ENCODE data around the gene IPP.
"Not testable (repeated sequence)": the region's sequence is repeated elsewhere in the genome, so short reads cannot be mapped to it uniquely, and the experiment has no call there.

IPP gene

DNA sequence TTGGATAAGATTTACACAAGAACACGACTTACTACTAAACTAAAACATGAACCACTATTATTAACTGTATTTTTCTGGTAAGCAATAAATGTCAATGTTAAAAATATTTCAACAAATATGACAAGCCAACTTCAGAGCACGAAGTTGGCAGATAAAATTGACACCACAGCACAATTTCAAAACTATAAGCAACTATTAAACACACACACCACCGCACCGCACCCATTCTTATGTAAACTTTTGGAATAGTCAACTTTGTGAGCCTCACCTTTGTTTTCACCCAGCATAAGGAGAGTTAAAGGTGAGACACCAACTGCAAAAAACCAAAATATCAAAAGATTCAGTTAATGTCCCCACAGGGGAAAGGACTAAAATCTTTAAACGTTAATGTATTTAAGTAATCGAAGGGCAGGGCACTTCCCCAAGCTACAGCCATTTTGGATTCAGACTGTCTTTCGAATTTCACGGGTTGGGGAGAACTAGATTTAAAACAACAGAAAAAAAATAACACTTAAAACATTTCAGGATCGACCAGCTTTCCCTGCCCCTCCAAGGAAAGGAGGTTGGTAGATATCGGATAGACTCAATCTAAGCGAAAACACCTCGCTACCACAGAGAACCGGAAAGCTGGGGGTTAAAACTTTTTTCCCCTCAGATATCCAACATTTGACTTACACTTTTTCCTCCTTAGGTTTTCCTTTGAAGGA lies 65.0 kb downstream of the IPP start:
- no peak for DNase-seq (ENCODE audit: low read depth in 1 of 2, low spot score in 1 of 2)

DNA sequence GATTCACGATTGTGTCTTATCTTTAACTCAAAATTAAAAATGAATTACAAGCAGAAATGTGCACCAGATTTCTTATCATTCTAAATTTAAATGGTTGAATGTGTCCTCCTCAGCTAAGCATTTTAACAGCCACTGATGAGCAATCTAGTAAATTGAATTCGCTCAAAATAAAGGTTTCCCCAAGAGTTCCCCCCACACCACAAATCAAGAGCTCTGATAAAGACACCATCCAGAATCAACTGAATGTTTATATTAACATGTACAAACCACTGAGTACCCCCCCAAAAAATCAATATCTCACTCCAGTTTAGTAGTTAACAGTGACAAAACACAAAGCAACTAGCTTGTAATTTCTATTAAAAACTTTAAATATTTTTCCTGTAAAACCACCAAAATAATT lies 66.1 kb downstream of the IPP start:
- no peak for DNase-seq (ENCODE audit: low read depth in 1 of 2, low spot score in 1 of 2)

DNA sequence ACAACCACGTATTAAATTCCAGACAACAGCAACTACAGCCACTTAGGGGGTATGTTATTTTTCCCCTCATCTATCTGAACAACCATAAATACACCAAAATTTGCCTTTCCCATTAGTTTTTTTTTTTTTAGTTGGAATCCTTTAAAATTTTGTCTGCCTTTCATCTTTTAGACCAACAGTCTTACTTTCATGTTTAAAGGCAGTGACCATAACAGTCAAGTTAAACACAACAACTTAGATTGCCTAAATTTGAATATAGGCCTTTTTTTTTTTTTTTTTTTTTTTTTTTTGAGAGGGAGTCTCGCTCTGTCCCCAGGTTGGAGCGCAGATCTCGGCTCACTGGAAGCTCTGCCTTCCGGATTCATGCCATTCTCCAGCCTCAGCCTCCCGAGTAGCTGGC lies 67.5 kb downstream of the IPP start:
- no peak for DNase-seq (ENCODE audit: low read depth in 1 of 2, low spot score in 1 of 2)

DNA sequence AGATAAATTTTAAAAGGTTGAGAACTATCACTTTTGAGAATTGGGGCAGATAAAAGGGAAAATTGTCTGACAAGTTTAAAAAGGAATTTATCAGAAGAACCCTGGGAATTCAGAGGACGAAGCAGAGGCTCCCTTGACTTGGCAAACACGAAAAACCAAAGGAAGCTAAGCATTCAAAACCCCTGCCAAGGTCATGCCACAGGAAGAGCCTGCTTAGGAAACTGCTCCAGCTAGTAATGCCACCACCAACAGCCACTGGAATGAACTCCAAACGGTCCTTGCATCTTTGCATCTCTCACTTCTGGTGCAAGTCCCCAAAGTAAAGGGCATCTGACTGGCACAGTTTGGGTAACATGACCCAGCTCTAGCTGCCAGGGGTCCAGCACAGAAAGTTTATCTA lies 71.3 kb downstream of the IPP start:
- DNase-seq (ENCODE audit: low read depth in 1 of 2, low spot score in 1 of 2): no peak

DNA sequence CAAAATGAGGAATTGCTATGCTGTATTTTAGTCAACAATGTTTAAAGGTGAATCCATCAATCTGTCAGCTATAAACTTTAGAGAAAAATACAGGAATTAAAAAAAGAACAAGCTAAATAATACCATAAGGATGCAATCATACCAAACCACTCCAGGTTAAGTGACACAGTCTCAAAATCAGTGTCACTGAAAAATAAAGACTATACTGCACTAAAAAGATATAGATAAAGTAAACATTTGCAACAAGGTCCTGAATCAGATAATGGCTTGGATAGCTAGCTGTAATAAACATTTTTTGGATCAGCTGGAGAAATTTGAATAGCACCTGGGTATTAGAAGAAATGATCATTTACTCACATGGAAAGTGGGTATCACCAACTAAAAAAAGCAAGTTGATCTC lies 72.0 kb downstream of the IPP start:
- no peak for DNase-seq (ENCODE audit: low read depth in 1 of 2, low spot score in 1 of 2)

DNA sequence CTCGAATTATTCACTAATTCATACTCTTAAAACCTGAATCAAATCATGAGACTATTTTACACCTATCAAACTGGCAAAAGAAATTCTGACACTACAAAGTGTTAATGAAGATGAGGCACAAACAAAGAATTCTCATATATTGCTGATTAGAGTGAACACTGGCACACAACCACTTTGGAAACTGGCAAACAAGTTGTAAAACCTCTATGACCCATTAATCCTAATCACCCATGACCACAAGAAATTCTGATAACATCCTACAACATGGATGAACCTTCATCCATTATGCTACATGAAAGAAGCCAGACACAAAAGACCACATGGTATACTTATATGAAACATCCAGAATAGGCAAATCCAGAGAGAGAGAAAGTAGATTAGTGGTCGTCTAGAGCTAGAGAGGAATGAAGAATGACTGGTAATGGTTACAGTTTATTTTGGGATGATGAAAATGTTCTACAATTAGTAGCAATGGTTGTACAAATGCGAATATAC lies 72.7 kb downstream of the IPP start:
- DNase-seq (ENCODE audit: low read depth in 1 of 2, low spot score in 1 of 2): no peak

DNA sequence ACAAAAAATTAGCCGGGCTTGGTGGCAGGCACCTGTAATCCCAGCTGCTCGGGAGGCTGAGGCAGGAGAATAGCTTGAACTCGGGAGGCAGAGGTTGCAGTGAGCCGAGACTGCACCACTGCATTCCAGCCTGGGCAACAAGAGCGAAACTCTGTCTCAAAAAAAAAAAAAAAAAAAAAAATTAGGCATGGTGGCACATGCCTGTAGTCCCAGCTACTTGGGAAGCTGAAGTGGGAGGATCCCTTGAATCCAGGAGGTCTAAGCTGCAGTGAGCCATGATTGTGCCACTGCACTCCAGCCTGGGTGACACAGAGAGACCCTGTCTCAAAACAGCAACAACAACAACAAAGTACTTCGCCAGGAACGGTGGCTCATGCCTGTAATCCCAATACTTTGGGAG lies 73.9 kb downstream of the IPP start:
- DNase-seq (ENCODE audit: low read depth in 1 of 2, low spot score in 1 of 2): not testable (repeated sequence)

DNA sequence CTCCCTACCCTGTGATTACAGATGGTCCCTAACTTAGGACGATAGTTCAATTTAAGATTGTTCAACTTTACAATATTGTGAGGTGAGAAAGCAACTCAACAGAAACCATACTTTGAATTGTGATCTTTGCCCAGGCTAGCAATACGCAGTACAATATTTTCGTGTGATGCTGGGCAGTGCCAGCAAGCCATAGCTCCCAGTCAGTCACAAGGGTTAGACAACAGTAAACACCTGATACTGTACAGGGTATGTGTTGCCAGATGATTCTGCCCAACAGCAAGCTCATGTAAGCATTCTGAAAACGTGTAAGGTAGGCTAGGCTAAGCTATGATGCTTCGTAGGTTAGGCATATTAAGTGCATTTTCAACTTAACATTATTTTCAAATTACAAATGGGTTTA lies 76.0 kb downstream of the IPP start:
- DNase-seq (ENCODE audit: low read depth in 1 of 2, low spot score in 1 of 2): no peak

DNA sequence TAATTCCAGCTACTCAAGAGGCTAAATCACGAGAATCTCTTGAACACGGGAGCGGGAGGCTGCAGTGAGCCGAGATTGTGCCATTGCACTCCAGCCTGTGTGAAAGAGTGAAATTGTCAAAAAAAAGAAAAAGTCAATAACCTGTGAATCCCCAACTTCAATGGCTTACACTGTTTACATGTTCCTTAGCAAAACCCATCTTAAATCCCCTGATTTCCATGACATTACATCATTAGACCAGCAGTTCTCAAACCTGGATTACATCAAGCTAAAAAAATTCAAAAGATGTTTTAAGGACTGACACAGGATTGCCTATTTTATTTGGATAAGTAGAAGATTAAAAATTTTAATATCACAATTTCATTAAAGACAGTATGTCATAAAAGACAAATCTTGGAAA lies 76.5 kb downstream of the IPP start:
- no peak for DNase-seq (ENCODE audit: low read depth in 1 of 2, low spot score in 1 of 2)

DNA sequence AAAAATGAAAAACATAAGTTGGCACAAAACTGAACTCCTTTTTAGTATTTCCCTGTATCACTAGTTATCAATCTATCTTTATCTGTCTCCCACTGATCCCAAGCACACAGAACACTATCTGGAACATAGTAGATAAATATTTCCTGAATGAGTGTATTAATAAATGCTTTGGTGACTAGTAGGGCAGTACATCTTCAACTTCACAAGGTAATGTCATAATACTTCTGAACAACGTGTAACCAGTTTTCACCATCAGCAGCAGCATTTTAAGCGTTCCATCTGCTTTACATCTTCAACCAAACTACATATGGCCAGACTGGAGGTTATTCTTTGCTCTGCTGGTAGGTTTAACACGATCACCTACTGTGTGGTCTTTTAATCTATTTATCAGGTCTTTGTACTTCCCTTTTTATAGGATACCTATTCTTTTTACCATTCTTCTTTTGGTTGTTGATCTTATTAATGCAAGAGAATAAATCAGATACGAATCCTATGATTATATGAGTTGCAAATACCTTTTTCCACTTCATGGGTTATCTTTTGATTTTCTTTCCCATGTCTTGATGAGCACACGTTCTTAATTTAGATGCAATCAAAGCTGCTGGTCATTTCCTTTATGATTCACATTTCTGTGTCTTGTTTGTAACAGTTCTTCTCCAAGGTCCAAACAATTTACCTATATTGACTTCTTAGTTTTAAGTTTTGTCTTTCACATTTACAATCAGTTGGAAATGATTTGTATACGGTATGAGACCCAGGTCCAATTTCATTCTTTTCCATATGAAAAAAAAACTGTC lies 80.4 kb downstream of the IPP start:
- DNase-seq (ENCODE audit: low read depth in 1 of 2, low spot score in 1 of 2): no peak

DNA sequence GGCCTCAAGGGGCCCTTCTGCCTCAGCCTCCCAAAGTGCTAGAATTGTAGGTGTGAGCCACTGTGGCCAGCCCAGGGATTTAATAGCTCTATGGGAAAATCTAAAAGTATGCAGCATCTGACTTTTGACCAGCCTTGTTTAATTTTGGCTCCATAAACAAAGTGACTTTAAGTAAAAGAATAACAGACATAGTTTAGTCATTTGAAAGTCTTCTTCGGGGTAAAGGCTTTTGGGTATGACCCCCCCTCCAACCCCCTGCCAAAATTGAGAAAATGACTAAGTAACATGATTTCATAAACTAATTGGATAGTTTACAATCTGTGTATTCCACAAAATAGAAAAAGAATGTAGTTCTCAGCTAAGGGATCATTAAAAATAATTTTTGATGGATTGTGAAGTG lies 81.1 kb downstream of the IPP start:
- DNase-seq (ENCODE audit: low read depth in 1 of 2, low spot score in 1 of 2): no peak

DNA sequence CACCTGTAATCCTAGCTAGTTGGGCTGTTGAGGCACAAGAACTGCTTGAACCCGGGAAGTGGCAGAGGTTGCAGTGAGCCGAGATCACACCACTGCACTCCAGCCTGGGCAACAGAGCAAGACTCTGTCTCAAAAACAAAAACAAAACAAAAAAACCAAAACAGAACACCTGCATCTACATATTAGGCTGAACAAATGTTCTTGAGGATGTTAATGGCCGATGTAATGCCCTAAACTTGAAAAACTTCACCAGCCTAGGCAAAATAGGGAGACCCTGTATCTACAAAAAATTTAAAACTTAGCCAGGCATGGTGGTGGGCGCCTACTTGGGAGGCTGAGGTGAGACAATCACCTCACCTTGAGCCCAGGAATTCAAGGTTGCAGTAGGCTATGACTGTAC lies 81.9 kb downstream of the IPP start:
- no peak for DNase-seq (ENCODE audit: low read depth in 1 of 2, low spot score in 1 of 2)

DNA sequence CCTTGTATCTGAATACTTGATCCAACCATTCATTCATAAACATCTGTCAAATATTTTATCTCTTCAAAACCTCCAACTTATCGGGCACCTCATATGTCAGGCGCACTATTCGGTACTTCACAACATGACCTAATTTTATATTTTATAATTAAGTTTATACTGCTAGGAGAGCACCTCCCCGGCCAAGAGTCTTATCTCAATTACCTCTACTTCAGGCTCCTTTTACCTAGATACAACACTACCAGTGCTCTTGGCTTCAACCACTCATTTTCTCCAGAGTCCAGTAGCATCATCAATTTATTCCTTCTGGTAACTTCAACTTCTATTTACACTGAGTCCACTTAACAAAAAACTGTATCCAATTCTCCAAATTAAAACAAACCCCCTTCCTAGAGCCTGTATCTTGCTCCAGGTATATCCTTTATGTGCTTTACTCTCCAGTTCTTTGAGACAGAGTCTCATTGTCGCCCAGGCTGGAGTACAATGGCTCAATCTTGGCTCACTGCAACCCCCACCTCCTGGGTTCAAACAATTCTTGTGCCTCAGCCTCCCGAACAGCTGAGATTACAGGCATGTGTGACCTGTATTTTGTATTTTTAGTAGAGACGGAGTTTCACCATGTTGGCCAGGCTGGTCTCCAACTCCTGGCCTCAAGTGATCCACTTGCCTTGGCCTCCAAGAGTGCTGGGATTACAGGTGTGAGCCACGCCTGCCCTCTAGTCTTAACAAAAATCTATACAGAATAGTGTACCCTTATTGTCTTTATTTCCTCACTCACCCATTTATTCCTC lies 82.9 kb downstream of the IPP start:
- DNase-seq (ENCODE audit: low read depth in 1 of 2, low spot score in 1 of 2): no peak

DNA sequence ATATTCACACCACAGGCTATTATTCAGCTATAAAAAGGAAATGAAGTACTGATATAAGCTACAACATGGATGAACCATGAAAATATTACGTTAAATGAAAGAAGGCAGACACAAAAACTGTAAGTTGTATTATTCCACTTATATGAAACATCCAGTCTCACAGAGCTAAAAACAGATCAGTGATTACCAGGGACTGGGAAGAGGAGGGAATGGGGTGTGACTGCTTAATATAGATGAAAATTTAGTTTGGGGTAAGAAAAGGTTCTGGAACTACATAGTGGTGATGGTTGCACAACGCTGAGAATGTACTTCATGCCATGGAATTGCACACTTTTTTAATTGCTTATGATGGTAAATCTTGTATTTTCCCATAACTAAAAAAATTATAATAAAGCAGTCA lies 83.6 kb downstream of the IPP start:
- DNase-seq (ENCODE audit: low read depth in 1 of 2, low spot score in 1 of 2): no peak

DNA sequence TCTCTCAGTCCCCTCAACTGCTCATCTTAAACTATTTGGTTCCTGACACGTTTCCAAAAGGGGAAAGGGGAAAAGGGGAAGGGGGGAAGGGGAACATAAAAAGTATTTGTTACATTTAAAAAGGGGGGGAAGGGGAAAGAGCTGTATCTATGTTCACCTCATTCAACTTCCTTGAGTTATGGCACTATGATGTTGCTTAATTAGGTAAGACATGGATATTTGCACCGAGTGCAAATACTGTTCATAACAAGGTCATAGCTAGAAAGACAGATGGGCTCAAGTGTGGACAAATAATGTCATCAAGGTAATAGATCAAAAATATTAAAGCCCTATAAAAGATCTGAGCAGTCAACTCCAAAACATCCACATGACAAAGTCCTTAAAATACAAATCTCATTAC lies 90.1 kb downstream of the IPP start:
- DNase-seq (ENCODE audit: low read depth in 1 of 2, low spot score in 1 of 2): no peak

DNA sequence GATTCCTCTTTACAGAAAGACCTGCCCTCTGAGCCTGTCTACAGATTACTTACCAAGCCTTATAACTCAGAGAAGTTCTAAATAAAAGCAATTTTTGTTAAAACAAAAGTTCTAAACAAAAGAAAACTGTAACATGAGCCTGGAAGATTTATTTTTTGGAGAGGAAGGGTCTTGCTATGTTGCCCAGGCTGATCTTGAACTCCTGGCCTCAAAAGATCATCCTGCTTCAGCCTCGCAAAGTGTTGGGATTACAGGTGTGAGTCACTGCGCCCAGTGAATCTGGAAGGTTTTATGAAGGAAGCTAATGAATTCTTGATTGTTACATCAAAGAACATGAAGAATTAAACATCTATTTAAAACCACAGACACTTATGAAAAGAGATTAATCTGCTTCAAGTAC lies 91.2 kb downstream of the IPP start:
- no peak for DNase-seq (ENCODE audit: low read depth in 1 of 2, low spot score in 1 of 2)

DNA sequence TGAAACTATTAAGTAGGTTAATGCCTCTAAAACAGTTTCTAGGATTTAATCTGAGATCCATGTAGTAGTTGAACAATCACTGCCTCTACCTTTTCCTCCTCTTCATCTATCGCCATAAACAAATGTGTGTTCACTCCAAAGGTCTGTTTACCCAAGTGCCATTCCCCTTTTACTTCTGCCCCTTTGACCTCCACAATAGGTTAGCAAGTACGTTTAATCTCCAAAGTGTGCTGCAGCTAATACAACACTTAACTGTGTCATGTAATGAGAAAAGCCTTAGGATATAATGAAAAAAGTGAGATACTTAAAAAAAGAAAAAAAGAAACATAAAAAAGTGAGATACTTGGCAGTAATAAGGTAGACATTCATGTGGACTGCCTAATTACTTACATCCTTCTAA lies 92.3 kb downstream of the IPP start:
- no peak for DNase-seq (ENCODE audit: low read depth in 1 of 2, low spot score in 1 of 2)

DNA sequence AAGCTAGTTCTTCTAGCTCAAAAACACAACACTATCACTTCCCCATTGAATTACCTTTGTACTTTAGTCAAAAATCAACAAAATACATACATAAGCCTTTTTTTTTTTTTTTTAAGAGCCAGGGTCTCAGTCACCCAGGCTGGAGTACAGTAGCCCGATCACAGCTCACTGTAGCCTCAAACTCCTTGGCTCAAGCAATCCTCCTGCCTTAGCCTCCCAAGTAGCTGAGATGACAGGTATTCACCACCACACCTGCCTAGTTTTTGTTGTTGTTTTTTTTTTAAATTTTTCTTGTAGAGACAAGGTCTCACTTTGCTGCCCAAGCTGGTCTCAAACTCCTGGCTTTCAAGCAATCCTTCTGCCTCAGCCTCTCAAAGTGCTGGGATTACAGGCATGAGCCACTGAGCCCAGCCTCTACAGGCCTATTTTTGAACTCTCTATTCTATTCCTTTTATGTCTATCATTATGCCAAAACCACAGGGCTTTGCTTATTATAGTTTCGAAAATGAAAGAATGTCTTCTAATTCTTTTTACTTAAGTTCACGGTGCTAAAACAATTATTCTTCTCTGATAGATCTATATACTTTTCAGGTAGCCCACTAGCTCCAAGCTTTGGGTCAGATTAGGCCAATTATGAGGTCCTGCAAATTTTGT lies 93.8 kb downstream of the IPP start:
- DNase-seq (ENCODE audit: low read depth in 1 of 2, low spot score in 1 of 2): no peak

DNA sequence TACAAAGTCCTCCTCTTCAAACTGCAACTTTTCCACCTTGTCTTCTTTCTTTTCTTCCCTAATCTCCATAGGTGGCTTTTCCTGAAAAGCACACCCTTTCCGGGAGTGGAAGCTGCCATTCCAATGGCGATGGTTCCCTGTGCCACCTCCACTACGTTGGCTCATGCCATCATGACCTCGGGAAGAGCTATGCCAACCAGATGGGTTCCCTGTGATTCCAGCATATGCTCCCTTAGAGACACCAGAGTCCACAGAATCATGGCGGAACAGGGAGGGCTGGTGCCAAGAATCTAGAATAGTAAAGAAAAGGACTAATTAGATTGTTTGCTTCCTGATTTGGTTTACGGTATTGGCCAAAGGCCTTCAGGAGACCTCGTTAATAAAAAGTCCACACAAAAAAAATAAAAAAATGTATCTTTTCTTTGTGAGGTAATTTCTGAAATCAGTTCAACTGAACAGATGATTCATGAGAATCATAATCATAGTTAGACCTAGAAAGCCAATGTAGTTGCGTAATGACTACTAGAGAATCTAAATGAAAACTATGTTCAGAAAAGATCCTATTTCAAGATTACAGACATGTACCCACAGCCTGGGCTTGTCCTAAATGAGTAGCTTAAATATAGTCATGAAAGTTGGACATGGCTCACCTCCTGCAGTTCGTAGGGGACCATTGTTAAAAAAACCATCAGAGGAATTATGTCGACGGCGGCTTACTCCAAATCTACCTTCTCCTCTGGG lies 95.7 kb downstream of the IPP start:
- DNase-seq (ENCODE audit: low read depth in 1 of 2, low spot score in 1 of 2): no peak
